Muscle layer of colon (tissue), 2 donors: Measurements from ENCODE around the gene SCAMP4.

Experiments used
- H3K27ac ChIP-seq: one replicate; pipeline ENCODE4 v1.7.0; 2013; ENCODE audit warnings: low read depth, mild to moderate bottlenecking, low read length, moderate library complexity
- H3K27me3 ChIP-seq, 2 donors: one replicate each; pipeline ENCODE4 v1.7.0; 2013; ENCODE audit warnings: low read length in 2 of 2, mild to moderate bottlenecking in 2 of 2; ENCODE audit not compliant: insufficient read depth in 2 of 2, control insufficient read depth in 1 of 2
- H3K36me3 ChIP-seq: one replicate; pipeline ENCODE4 v1.7.0; 2013; ENCODE audit warnings: mild to moderate bottlenecking, low read length; ENCODE audit not compliant: insufficient read depth
- H3K4me1 ChIP-seq: one replicate; pipeline ENCODE4 v1.7.0; 2013; ENCODE audit warnings: mild to moderate bottlenecking, low read length; ENCODE audit not compliant: insufficient read depth
- H3K4me3 ChIP-seq, 2 donors: one replicate each; pipeline ENCODE4 v1.7.0; 2013; ENCODE audit warnings: low read length in 2 of 2, low read depth in 1 of 2, mild to moderate bottlenecking in 1 of 2, moderate library complexity in 1 of 2
- H3K9ac ChIP-seq: one replicate; pipeline ENCODE4 v1.7.0; 2013; ENCODE audit warnings: low read length
- H3K9me3 ChIP-seq: one replicate; pipeline ENCODE4 v1.7.0; 2013; ENCODE audit warnings: mild to moderate bottlenecking, low read length
- donor health status: abdominal sarcoma.
- donor health status: Adenocarcinoma of cecum.

SCAMP4 gene

GRCh38 chr19:1957562-1958248, 52.5 kb downstream of the SCAMP4 start:
- Histone ChIP-seq H3K4me3 (peak overlapping the region in 1 of 2 donors; percentile 23), H3K27ac (peak overlapping the region; percentile 52), H3K9me3 (no peaks in the 10 kb centered on the region), H3K4me1 (peaks cover 8% of the 10 kb centered on the region), H3K9ac (no peak overlapping the region), H3K27me3 (no peaks in the 10 kb centered on the region), H3K36me3 (no peaks in the 10 kb centered on the region)

GRCh38 chr19:1959928-1960589, 54.9 kb downstream of the SCAMP4 start:
- no peaks in the 10 kb centered on the region for H3K27me3 ChIP-seq
- no peak overlapping the region for H3K9ac ChIP-seq
- peaks cover 8% of the 10 kb centered on the region for H3K4me1 ChIP-seq

GRCh38 chr19:1961000-1961883, 56.0 kb downstream of the SCAMP4 start:
- Histone ChIP-seq H3K36me3 (no peaks in the 10 kb centered on the region), H3K27ac (no peak overlapping the region), H3K9ac (no peak overlapping the region), H3K4me3 (no peak overlapping the region), H3K27me3 (no peaks in the 10 kb centered on the region), H3K4me1 (peaks cover 8% of the 10 kb centered on the region), H3K9me3 (no peaks in the 10 kb centered on the region)

More at GRCh38 chr19:1959928-1960589, 54.9 kb downstream of the SCAMP4 start:
- Histone ChIP-seq H3K4me3 (no peak overlapping the region), H3K9me3 (no peaks in the 10 kb centered on the region), H3K36me3 (no peaks in the 10 kb centered on the region), H3K27ac (no peak overlapping the region)

GRCh38 chr19:1962674-1963073, 57.5 kb downstream of the SCAMP4 start:
- H3K9me3 ChIP-seq = no peaks in the 10 kb centered on the region
- no peaks in the 10 kb centered on the region for H3K4me1 ChIP-seq
- H3K27ac ChIP-seq = no peak overlapping the region
- no peak overlapping the region for H3K9ac ChIP-seq
- H3K36me3 ChIP-seq = no peaks in the 10 kb centered on the region
- no peak overlapping the region for H3K4me3 ChIP-seq
- no peaks in the 10 kb centered on the region for H3K27me3 ChIP-seq

GRCh38 chr19:1967087-1967608, 61.9 kb downstream of the SCAMP4 start:
- no peaks in the 10 kb centered on the region for H3K4me1 ChIP-seq
- no peaks in the 10 kb centered on the region for H3K27me3 ChIP-seq
- H3K27ac ChIP-seq = no peak overlapping the region
- H3K9me3 ChIP-seq = no peaks in the 10 kb centered on the region
- H3K9ac ChIP-seq = no peak overlapping the region
- H3K4me3 ChIP-seq = no peak overlapping the region
- no peaks in the 10 kb centered on the region for H3K36me3 ChIP-seq

- H3K36me3 ChIP-seq = no peaks in the 10 kb centered on the region
- no peak overlapping the region for H3K9ac ChIP-seq
- H3K27ac ChIP-seq = no peak overlapping the region
- H3K4me3 ChIP-seq = no peak overlapping the region
- H3K4me1 ChIP-seq = no peaks in the 10 kb centered on the region
- H3K9me3 ChIP-seq = no peaks in the 10 kb centered on the region
- H3K27me3 ChIP-seq = no peaks in the 10 kb centered on the region
Measured at GRCh38 chr19:1968279-1969175, 63.3 kb downstream of the SCAMP4 start.

- no peak overlapping the region for H3K9ac ChIP-seq
- H3K27ac ChIP-seq = no peak overlapping the region
- no peaks in the 10 kb centered on the region for H3K36me3 ChIP-seq
- H3K4me1 ChIP-seq = no peaks in the 10 kb centered on the region
- H3K9me3 ChIP-seq = no peaks in the 10 kb centered on the region
- no peak overlapping the region for H3K4me3 ChIP-seq
- no peaks in the 10 kb centered on the region for H3K27me3 ChIP-seq
Measured at GRCh38 chr19:1969176-1970002, 64.2 kb downstream of the SCAMP4 start.

GRCh38 chr19:1970003-1970805, 65.0 kb downstream of the SCAMP4 start:
- H3K4me3 ChIP-seq = no peak overlapping the region

GRCh38 chr19:1970806-1971502, 65.8 kb downstream of the SCAMP4 start:
- no peaks in the 10 kb centered on the region for H3K4me1 ChIP-seq
- no peak overlapping the region for H3K27ac ChIP-seq

More at GRCh38 chr19:1970003-1970805, 65.0 kb downstream of the SCAMP4 start:
- no peaks in the 10 kb centered on the region for H3K4me1 ChIP-seq
- H3K9me3 ChIP-seq = no peaks in the 10 kb centered on the region
- no peak overlapping the region for H3K27ac ChIP-seq
- no peak overlapping the region for H3K9ac ChIP-seq
- no peaks in the 10 kb centered on the region for H3K36me3 ChIP-seq
- H3K27me3 ChIP-seq = no peaks in the 10 kb centered on the region

More at GRCh38 chr19:1970806-1971502, 65.8 kb downstream of the SCAMP4 start:
- Histone ChIP-seq H3K9me3 (no peaks in the 10 kb centered on the region), H3K4me3 (no peak overlapping the region), H3K36me3 (no peaks in the 10 kb centered on the region), H3K27me3 (no peaks in the 10 kb centered on the region), H3K9ac (no peak overlapping the region)
